HFFc6 (cell line): ENCODE measurements around the gene ABCA7. TPM values are rescaled to one million over a fixed set of nuclear protein-coding genes. Genes with fewer than 3 reads are reported as not detected.
A peak's percentile ranks its signal among the peaks of the same experiment; 100 is the strongest.

Source experiments
- DNase-seq: peaks from one replicate; pipeline ENCODE4 v3.0.0-alpha.2; 2018
- H3K27ac Mint-ChIP-seq: 2 replicates; pipeline ENCODE4 v1.8.0; 2020; ENCODE audit warnings: mild to moderate bottlenecking, mixed read lengths
- H3K27me3 Mint-ChIP-seq: 2 replicates; pipeline ENCODE4 v1.8.0; 2021; ENCODE audit warnings: mild to moderate bottlenecking, moderate library complexity, mixed read lengths; ENCODE audit not compliant: insufficient read depth
- H3K36me3 Mint-ChIP-seq: 2 replicates; pipeline ENCODE4 v1.8.0; 2021; ENCODE audit warnings: low read depth, mixed read lengths
- H3K4me1 Mint-ChIP-seq: 2 replicates; pipeline ENCODE4 v1.8.0; 2020; ENCODE audit warnings: low read depth, mixed read lengths
- H3K4me3 Mint-ChIP-seq: 2 replicates; pipeline ENCODE4 v1.8.0; 2020; ENCODE audit warnings: mild to moderate bottlenecking, moderate library complexity, mixed read lengths
- H3K9me3 Mint-ChIP-seq: 2 replicates; pipeline ENCODE4 v1.8.0; 2020; ENCODE audit warnings: mild to moderate bottlenecking, mixed read lengths
- total RNA-seq, 6 experiments: library from RNA; stranded (reverse); fragmentation: NEBNext Ultra II Directional; extraction: Animal tissue kit (Norgen Biotek cat#: 25700); gene quantifications; 2 replicates in 1 of 6; 3 replicates in 5 of 6; pipeline ENCODE4 v1.2.3, GENCODE V29; 2021
- TF ChIP-seq, protein P1 (sequence below): fragments of 200-600 bp; sonication (generic); IDR thresholded peaks from 2 replicates; pipeline ENCODE4 v1.5.0; 2021; ENCODE audit warnings: antibody characterized with exemption, mild to moderate bottlenecking

Gene ABCA7
- total RNA-seq, 6 experiments from 2014 or later = 4.6 to 8.1 (median 6.6) TPM

DNA sequence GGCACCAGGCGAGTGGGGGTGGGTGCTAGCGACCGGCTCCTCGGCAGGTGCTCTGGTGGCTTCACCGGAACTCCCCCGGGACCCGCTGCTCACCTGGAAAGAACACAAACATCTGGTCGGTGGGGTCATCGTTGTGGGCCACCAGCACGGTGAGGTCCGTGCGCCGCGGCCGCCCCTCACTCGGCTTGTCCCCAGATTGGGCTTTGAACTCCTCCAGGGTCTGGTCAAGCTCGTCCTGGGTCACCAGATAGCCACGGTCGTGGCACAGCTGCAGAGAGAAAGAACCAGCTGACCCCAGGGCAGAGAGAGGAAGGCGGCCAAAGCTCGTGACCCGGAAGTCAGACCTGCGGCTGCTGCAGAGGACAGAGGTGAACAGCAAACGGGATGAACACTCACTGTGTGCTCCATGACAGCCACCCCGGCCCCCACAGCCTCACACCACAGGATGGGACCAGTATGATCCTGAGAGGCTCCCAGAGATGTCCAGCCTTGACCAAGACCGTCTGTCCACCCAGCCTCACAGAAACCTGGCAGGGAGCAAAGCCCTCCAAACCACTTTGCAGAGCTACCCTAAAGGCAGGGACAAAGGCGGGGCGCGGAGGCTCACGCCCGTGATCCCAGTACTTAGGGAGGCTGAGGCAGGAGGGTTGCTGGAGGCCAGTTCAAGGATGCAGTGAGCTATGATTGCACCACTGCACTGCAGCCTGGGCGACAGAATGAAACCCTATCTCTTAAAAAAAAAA lies 54.1 kb downstream of the ABCA7 start:
- no peaks in the 10 kb centered on the region for H3K9me3 Mint-ChIP-seq
- H3K36me3 Mint-ChIP-seq = no peaks in the 10 kb centered on the region
- peak overlapping the region; percentile 97 for H3K4me3 Mint-ChIP-seq
- H3K27me3 Mint-ChIP-seq = no peaks in the 10 kb centered on the region; the same call in none of the 2 replicates
- peak overlapping the region; percentile 80 for H3K27ac Mint-ChIP-seq
- H3K4me1 Mint-ChIP-seq = peaks cover 29% of the 10 kb centered on the region
- TF ChIP-seq, protein P1, sequence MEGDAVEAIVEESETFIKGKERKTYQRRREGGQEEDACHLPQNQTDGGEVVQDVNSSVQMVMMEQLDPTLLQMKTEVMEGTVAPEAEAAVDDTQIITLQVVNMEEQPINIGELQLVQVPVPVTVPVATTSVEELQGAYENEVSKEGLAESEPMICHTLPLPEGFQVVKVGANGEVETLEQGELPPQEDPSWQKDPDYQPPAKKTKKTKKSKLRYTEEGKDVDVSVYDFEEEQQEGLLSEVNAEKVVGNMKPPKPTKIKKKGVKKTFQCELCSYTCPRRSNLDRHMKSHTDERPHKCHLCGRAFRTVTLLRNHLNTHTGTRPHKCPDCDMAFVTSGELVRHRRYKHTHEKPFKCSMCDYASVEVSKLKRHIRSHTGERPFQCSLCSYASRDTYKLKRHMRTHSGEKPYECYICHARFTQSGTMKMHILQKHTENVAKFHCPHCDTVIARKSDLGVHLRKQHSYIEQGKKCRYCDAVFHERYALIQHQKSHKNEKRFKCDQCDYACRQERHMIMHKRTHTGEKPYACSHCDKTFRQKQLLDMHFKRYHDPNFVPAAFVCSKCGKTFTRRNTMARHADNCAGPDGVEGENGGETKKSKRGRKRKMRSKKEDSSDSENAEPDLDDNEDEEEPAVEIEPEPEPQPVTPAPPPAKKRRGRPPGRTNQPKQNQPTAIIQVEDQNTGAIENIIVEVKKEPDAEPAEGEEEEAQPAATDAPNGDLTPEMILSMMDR = no peak
- no peak for DNase-seq

DNA sequence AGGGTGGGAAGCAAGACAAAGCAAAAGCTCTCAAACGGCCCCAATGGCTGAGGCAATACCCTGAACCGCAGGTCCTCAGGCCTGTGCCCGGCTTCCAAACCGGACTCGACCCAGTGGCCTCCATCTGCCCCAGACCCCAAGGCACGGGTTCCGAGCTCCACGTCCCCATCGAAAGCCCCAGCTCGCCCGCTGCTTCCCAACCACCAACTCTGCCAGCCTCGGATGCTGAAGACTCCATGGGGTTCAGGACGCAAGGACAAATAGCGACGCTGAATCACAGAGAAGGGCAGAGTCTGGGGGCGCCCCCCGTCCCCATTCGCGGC lies 54.7 kb downstream of the ABCA7 start:
- H3K36me3 Mint-ChIP-seq = peaks cover under 1% of the 10 kb centered on the region
- H3K27ac Mint-ChIP-seq = peak overlapping the region; percentile 80
- DNase-seq = no peak
- H3K4me1 Mint-ChIP-seq = peaks cover 36% of the 10 kb centered on the region
- H3K4me3 Mint-ChIP-seq = peak overlapping the region; percentile 97
- H3K27me3 Mint-ChIP-seq = no peaks in the 10 kb centered on the region; the same call in none of the 2 replicates
- peaks cover 4% of the 10 kb centered on the region for H3K9me3 Mint-ChIP-seq
- TF ChIP-seq, protein P1 = no peak

- Mint-ChIP-seq H3K27ac (peak within 1 kb of the TSS; percentile 80), H3K36me3 (peaks cover 6% of the 10 kb centered on the region), H3K4me1 (peaks cover 41% of the 10 kb centered on the region), H3K4me3 (peak within 1 kb of the TSS; percentile 97), H3K9me3 (peaks cover 9% of the 10 kb centered on the region), H3K27me3 (no peaks in the 10 kb centered on the region; the same call in none of the 2 replicates)
- TF ChIP-seq, protein P1 = no peak
- peak; percentile 98 for DNase-seq
Measured at GRCh38 chr19:1094978-1095701, 55.2 kb downstream of the ABCA7 start, which contains the start of gene POLR2E. Gene POLR2E, minus strand, starts transcription at chr19:1095375. Its CDS starts 60 bp downstream, at chr19:1095315.

GRCh38 chr19:1097810-1098176 lies 57.9 kb downstream of the ABCA7 start:
- TF ChIP-seq, protein P1 = no peak
- no peak overlapping the region for H3K4me3 Mint-ChIP-seq
- H3K9me3 Mint-ChIP-seq = peaks cover 17% of the 10 kb centered on the region
- peak overlapping the region; percentile 80; the same call in 1 of the 2 replicates for H3K27ac Mint-ChIP-seq
- H3K27me3 Mint-ChIP-seq = peaks cover 3% of the 10 kb centered on the region
- H3K4me1 Mint-ChIP-seq = peaks cover 56% of the 10 kb centered on the region
- DNase-seq = no peak
- peaks cover 6% of the 10 kb centered on the region for H3K36me3 Mint-ChIP-seq

- Mint-ChIP-seq H3K4me3 (peak overlapping the region; percentile 43), H3K36me3 (peaks cover 6% of the 10 kb centered on the region), H3K27me3 (peaks cover 8% of the 10 kb centered on the region), H3K27ac (peak overlapping the region; percentile 80), H3K9me3 (peaks cover 17% of the 10 kb centered on the region), H3K4me1 (peaks cover 63% of the 10 kb centered on the region)
- DNase-seq = no peak
- TF ChIP-seq, protein P1 = no peak
Measured at GRCh38 chr19:1098177-1099051, 58.5 kb downstream of the ABCA7 start.
